GM21526 (cell line): ENCODE results near the gene BTG3.

Experiments
- ATAC-seq: cut with Tn5 transposase; IDR thresholded peaks from one replicate; pipeline ENCODE4 v1.9.1; 2021; ENCODE audit warnings: moderate library complexity; ENCODE audit not compliant: unreplicated experiment, low FRiP score

Gene BTG3

DNA sequence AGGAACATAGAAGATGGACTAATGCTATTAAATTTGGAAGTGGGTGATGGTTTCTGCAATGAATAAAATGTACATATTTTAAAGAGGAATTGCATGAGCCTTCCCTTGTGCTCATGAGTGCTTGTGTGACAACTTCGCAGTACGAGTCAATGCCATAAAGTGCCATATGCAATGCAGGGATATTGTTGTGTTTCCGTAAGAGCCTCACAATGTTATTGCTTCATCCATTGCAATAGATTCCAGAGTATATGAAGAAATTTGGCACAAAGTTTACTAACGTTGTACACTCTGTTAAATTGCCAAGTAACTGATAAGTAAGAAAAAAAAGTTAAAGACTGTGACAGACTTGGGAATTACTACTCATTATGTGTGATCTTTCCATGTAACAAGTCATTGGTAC lies 22.3 kb downstream of the BTG3 start:
- ATAC-seq = no peak

DNA sequence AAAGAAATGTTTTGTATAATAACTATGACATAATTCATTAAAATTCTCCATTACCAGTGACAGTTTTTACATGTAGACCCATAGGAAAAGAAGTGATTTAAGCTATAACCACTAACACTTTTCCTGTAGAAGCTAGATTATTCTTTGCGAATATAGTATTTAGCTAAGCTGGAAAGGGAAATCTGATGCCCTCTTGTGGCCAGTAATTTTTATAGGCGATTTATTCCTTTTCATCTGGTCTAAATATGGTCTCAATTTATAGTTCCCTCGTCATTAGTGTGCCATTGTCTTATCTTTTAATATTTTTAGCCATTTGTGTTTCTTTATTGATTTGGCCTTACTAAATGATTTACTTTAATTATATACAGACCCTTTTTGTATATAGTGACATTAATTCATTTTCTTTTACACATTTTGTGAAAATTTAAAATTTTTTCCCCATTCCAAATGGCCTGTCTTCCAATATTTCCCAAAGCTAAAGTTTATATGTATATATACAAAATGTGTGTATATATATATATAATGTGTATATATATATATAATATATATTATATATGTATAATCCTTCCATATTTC lies 26.7 kb downstream of the BTG3 start:
- no peak for ATAC-seq

DNA sequence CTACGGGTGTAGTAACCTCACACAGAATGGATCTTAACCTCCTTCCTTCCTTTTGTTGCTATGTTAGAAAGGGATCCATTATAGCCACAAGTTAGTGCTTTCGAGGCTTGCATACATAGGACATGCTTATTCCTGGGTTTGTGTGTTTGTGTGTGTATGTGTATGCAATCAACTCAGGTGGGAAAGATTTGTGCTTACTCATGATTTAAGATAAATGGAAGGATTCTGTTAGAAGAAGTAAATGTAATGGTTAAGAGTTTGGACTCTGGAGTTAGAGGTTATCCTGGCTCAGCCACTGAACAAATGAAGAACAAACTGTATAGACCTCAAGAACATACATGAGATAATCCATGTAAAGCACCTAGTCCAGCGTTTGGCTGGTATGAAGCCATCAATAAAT lies 28.8 kb downstream of the BTG3 start:
- no peak for ATAC-seq

DNA sequence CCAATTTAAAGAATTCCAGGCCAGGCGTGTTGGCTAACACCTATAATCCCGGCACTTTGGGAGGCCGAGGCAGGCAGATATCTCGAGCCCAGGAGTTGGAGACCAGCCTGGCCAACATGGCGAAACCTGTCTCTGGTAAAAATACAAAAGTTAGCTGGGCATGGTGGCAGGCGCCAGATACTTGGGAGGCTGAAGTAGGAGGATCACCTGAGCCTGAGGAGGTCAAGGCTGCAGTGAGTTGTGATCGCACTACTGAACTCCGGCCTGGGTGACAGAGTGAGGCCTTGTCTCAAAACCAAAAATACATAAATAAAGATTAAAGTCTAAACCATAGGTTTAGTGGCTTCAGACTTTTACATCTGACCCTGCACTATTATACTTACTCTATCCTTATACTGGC lies 32.4 kb downstream of the BTG3 start:
- ATAC-seq = no peak

DNA sequence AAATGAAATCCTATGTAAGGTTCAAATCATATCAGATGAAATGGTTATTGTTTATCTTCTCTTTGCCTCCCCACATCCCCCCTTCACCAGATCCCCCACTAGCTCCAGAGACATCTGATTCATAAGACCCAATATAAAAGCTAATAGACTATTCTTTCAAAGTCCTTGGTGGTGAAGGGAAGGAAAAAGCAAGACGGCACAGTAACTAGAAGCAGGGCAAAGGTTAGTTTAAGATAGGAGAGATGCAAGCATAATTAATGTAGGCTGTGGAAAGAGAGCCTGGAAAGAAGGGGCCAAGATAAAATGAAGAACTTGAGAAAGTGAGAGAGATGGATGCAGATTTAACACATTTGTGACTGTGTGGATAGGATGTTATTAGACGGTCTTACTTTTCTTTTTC lies 33.8 kb downstream of the BTG3 start:
- no peak for ATAC-seq

DNA sequence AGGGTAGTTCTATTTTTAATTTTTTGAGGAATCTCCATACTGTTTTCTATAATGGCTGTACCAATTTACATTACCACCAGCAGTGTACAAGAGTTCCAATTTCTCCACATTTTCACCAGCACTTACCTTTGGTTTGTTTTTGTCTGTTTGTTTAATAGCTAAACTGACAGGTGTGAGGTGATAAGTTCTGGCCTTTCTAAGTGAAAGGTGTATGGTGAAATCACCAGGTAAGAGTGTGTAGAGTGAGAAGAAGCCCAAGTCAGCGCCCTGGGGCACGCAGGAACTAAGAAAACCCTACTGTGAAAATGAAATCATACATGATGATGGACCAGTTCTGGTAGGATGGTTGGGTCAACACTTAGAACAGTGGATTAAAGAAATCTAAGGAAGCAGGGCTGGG lies 34.5 kb downstream of the BTG3 start:
- no peak for ATAC-seq

DNA sequence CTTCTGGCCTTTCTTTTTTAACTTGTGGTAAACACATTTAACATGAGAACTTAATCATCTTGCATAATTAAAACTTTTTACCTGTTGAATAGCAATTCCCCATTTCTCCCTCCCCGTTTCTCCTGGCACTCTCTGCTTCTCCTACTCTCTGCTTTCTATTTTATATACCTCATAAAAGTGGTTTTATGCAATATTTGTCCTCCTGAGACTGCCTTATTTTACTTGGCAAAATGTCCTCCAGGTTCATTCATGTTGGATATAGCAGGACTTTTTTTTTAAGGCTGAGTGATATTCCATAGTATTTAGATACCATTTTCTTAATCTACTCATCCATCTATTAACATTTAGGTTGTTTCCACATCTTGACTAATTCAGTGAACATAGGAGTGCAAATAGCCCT lies 35.0 kb downstream of the BTG3 start:
- no peak for ATAC-seq

DNA sequence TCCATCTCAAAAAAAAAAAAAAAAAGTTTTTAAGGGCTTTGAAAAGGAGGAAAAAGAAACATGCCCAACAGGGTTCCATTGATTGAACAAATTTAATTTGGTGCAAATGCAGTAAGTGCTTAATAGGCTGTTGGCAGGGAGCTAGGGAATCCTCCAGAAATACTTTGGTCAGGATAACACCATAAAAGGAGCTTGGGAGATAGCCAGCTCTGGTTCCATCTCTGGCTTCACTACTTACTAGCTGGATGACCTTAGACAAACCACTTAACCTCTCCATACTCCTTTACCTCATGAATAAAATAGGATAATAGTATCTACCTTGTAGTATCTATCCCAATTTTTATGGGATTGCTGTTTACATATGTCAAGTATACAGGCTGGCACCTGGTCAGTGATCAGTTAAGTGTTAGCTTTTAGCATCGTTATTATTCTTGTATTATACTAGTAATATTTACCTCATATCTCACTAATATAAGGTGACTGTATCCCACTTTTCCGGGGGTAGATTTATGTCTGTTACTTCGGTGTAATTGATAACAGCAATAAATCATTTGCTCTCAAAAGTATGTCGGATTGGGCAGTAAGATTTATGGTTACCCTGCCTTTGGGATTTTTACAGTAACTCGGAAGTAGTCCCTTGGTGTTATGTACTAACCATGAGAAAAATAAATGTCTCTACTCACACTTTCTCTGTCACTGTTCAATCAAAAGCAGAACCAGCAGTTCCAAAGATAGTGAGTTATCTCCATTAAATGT lies 36.4 kb downstream of the BTG3 start:
- ATAC-seq = no peak

DNA sequence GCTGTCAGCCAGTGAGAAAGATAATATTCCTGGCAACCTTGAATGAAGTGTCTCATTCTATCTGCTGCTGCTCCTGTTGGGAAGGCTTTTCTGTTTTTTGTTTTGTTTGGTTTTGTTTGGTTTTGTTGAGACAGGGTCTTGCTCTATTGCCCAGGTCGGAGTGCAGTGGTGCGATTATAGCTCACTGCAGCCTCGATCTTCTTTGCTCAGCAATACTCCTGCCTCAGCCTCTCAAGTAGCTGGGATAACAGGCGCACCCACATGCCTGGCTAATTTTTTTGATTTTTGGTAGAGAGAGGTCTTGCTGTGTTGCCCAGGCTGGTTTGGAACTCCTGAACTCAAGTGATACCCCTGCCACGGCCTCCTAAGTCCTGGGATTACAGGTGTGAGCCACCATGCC lies 37.6 kb downstream of the BTG3 start:
- no peak for ATAC-seq

DNA sequence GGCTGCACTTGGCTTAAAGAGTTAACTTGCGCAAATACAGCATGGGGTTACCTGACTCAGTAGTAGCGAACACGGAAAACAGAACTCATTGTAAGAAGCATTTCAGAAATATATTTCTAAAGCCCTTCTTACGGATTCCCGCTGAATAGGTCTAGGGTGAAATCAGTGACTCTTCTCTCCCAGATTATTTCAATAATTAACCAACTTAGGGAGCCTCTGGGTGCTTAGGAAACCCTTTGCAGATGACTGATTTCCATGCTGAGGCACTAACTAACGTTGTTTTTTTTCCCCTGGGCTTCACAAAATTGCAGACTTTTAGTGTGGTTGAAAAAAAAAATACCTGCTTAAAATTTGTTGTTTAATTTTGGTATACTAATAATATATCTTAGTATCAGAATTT lies 40.3 kb downstream of the BTG3 start:
- ATAC-seq = no peak

DNA sequence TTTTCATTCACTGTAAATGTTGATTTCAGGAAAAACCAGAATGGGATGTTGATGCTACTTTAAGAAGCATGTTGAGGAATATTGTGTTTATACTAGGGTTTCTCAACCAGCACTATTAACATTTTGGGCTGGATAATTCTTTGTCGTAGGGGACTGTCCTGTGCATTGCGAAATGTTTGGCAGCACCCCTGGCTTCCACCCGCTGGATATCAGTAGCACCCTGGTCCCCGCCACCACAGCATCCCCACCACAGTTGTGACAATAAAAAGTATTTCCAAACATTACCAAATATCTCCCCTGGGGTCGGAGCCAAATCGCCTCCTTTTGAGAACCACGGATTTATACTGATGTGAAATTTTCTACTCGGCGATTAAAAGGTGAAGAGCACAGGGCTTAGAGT lies 41.9 kb downstream of the BTG3 start:
- ATAC-seq = no peak

DNA sequence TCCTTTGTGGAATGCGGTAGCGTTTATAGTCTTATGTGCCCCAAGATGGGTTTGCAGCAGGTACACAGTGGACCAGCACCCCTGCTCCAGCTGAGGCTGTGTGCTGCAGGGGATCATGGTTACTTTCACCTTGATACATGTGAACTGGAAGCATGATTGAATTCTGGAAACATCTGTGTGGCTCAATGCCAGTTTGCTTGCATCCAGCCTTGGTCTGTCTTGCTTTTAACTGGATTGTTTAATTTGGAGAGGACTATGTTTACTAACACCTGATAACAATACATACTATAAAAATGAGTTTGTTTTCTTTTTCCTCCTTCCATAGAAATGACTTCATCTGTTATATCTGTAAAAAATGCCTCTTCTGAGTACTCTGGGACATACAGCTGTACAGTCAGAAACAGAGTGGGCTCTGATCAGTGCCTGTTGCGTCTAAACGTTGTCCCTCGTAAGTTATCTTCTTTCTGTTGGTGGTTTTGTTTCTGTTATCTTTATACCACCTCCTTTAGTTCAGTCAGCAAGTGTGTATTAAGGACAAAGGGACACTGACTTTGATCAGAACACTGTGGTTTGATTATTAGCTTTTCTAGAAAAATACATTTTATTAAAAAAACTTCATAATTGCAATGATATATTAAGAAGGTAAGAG lies 52.2 kb downstream of the BTG3 start:
- ATAC-seq = no peak

DNA sequence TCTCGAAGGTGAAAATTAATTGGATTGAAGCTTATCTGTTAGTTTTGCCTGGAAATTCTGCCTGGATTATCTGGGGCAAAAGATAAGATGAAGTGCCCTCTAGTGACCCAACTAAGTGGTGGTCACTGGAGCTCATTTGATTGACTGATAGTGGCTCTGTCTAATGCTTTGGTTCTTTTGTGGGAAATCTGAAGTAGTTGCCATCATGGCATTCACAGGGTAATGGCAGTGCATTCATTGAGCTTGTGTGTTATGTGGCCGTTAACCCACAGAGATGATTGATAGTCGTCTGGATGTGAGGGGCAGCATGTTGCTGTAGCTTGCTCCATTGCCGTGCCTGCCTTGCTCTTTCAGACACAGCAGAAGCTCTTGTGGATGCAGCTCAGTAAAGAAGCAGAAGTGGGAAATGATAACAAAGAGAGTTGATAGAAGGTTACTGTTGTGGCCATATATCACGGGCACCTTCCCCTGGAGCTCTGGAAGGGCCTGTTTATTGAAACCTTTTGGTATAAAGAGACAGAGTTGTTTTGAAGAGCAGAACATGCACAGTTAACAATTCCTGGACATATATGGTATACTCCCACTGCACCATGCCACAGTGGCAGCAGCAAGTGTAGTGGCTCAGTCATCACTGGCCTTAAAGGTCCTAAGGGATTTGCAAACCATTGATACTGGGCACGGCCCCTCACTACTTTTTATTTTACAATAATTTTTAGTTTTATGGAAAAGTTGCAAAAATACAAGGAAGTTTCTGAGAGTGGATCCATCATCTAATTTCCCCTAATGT lies 57.8 kb downstream of the BTG3 start:
- ATAC-seq = no peak

DNA sequence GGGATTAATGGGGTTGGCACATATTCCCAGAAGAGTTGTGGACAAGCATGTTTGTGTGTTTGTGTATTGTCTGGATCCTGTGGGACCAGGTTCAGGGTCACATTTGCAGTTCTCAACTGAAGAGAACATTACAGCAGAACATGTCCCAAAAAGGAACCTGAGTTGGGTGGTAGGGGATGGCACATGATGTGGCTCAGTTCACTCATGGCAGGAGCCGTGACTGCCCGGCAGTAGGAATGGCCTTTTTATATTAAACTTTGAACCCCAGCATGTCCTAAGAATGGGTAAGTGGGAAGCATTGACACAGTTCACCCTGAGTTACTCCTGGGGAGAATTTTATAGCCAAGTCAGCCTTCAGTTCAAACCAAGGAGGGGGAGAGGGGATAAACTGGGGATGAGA lies 58.6 kb downstream of the BTG3 start:
- no peak for ATAC-seq

DNA sequence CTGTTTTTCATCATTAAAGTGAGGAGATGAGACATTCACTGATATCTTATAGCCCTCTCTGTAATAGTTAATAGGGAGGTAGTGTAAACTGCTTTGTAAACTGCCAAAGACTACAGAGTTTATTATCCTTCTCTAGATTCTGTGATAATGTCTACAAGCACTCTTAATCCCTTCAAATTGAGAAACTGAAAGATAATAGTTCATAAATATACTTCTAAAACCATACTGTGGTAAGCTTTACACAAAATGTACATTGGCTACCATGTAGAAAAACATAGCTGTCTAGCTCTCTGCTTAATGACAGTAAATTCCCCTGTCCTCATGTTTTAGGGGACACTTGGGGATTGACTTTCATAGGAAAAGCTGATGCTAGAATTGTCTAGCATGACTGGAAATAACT lies 60.3 kb downstream of the BTG3 start:
- no peak for ATAC-seq

DNA sequence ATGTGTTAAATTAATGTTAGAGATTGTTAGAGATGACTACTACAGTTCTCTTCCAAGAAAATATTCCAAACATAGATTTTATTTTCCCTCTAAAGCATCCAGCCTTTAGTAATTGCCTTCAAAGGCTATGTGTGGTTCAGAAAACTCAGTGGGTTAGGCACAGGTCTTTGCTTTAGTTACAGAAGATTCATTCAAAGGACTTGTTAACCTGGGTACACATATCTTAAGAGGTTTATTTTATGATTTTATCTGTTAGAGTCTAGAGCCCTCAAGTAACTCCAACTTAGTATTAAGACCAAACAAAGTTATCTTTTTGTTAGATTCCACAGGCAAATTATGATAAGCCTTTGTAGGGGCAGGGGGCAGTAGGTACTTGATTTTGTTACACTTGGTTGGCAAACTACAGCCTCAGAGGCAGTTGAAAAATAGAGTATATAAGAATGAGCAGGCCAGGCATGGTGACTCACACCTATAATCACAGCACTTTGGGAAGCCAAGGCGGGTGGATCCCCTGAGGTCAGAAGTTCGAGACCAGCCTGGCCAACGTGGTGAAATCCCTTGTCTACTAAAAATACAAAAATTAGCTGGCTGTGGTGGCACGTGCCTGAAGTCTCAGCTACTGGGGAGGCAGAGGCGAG lies 61.9 kb downstream of the BTG3 start:
- ATAC-seq = no peak

DNA sequence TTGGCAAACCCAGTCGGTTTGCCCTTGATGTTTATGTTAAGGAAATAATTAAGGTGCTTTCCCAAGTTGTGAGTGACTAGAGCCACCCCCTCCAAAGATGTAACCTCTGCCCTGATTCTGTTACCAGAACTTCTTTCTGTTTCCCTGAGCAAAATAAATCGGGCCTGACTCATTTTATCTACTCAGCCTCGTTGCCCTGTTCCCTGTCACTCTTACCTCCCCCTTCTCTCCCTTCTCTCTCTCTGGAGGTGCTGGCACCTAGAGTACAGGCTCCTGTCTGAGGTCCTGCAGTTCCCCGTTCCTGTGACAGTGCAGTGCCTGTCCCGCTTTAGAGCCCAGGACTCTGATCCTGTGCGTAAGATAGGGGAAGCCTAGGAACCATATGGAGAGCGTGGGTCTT lies 64.4 kb downstream of the BTG3 start:
- no peak for ATAC-seq

DNA sequence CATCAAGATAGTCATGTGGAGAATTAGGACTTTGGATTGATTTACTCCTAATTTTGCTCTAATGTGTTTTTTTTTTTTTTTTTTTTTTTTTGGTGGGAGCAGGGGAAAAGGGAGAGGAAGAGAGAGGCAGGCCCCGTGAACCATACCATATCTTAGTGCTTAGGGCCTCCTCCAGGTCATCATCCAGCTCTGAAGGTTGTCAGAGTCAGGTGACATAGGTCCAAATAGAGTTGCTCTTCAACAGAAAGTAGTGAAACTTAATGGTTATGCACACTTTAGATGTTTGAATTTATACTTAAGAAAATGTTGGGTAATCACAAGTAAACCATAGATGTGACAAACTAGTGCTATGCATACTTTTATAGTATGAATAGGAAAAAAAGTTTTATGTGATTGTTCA lies 67.7 kb downstream of the BTG3 start:
- no peak for ATAC-seq
